ENCODE data around the gene RAPGEF4. TPM values are rescaled to one million over a fixed set of nuclear protein-coding genes. Genes with fewer than 3 reads are reported as not detected.

The RAPGEF4 gene
- total and polyA plus RNA-seq, 2 of the 4 experiments (the other 2 are of a cell fraction) = 1.7 to 3.2 TPM

DNA sequence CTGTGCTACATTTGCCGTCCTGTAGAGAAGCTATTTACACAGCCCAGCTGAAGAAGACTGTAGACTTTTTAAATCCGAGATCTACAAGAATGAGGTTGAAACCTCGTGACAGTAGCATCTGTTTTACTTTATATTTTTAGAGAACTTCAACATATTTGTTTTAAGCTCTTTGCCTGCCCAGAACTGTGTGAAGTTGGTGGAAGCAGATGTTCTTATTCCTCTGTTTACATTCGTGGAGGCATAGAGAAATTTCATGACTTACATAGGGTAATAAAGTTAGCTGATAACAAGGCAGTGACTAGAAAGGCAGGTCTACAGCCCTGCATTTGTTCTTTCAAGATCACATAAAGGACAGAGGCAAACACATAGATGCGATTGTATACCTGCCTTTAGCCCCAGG is 293.0 kb downstream of the RAPGEF4 start:
- no peak overlapping the region for H3K4me3 ChIP-seq (ENCODE audit: insufficient read depth, low read depth, low read length)
- no peaks in the 10 kb centered on the region for H3K36me3 ChIP-seq (ENCODE audit: control insufficient read depth, insufficient read depth, low read length)
- ATAC-seq (ENCODE audit: low read depth) (peak; percentile 83), DNase-seq (peak; percentile 88)
- peak overlapping the region; percentile 62 for H3K14ac ChIP-seq (replicated peaks; ENCODE audit: low read depth, low read length)
- peaks cover 2% of the 10 kb centered on the region for H3K9me1 ChIP-seq (ENCODE audit: insufficient read depth, low read length)
- CTCF ChIA-PET = interaction anchor here (0.8 to 3.8 kb wide), 11 partner anchors 10 to 187 kb away, joined by 3 to 51 read pairs (median 3); no protein-coding TSS in a partner anchor
- H3K18ac ChIP-seq (ENCODE audit: low read depth, low read length) = peak overlapping the region; percentile 88
- intact Hi-C loops (cut with micrococcal nuclease) = loop anchor here (1.0 to 5.0 kb wide), 4 partner anchors 47 to 1314 kb away; partner anchors contain the start of gene MAP3K20
- no peaks in the 10 kb centered on the region for H3K9me3 ChIP-seq (ENCODE audit: control insufficient read depth, insufficient read depth, low read length)
- H2BK120ac ChIP-seq (ENCODE audit: low read depth, low read length) = peak overlapping the region; percentile 70
- no peaks in the 10 kb centered on the region; a peak in 1 of 4 replicates for H3K79me1 ChIP-seq (ENCODE audit: low read depth in 1 of 2, low read length in 2 of 2)
- peak overlapping the region; percentile 62 for H4K91ac ChIP-seq (ENCODE audit: insufficient read depth, low read depth, low read length)
- no TSS peak for BruUV-seq (replicated peaks)
- H3K4me1 ChIP-seq (ENCODE audit: control insufficient read depth, insufficient read depth, low read length) = peaks cover 9% of the 10 kb centered on the region
- H2BK5ac ChIP-seq (ENCODE audit: low read depth, low read length, poor library complexity, severe bottlenecking) = peak overlapping the region; percentile 54
- H4K5ac ChIP-seq (ENCODE audit: low read depth, low read length) = peak overlapping the region; percentile 86
- no peak overlapping the region for H3K56ac ChIP-seq (ENCODE audit: extremely low read depth, insufficient read depth, low read length)
- dilution Hi-C loops (cut with HindIII; ENCODE audit: low sequenced_read_pairs, unreplicated experiment) = no loop called here
- 25% methylated on average over 1 of the region's 5 CpGs; no CpG with 5 or more reads in 1 of the 2 experiments for WGBS, 2 experiments (ENCODE audit: extremely low coverage in 2 of 2, insufficient read length in 1 of 2)
- peak overlapping the region; percentile 37; the same call in 1 of the 2 replicates for H3K23ac ChIP-seq (ENCODE audit: low read depth, low read length)
- H3K27ac ChIP-seq (ENCODE audit: insufficient read depth, low read length) = peak overlapping the region; percentile 99; the same call in 1 of the 2 replicates
- POLR2A ChIA-PET (ENCODE audit: unreplicated experiment) = interaction anchor here (0.5 kb wide), 2 partner anchors 62 to 1355 kb away, joined by 3 to 5 read pairs; no protein-coding TSS in a partner anchor
- H3K4ac ChIP-seq (ENCODE audit: low read depth, low read length) = peak overlapping the region; percentile 58; the same call in 1 of the 2 replicates
- H3K9ac ChIP-seq (ENCODE audit: low read depth, low read length) = peak overlapping the region; percentile 73; the same call in 1 of the 2 replicates
- H2BK20ac ChIP-seq (ENCODE audit: low read depth, low read length) = peak overlapping the region; percentile 67
- peak overlapping the region; percentile 69; the same call in 1 of the 2 replicates for H2AK5ac ChIP-seq (ENCODE audit: low read depth, low read length)
- peak overlapping the region; percentile 52; the same call in 1 of the 3 replicates for H2BK15ac ChIP-seq (ENCODE audit: low read depth, low read length)
- TF ChIP-seq RFX5 (IDR thresholded peaks at IDR 0.05; ENCODE audit: low read depth, low read length) = no peak
- no peak for TF ChIP-seq MAZ (IDR thresholded peaks at IDR 0.05; ENCODE audit: borderline replicate concordance, low read depth, low read length)
- TF ChIP-seq CEBPB (IDR thresholded peaks at IDR 0.05; ENCODE audit: low read depth, low read length) = no peak
- TF ChIP-seq SMC3 (IDR thresholded peaks at IDR 0.05; ENCODE audit: low read depth, low read length) = no peak
- no peak for TF ChIP-seq NFE2L2 (IDR thresholded peaks at IDR 0.05; ENCODE audit: low read depth, low read length)
- no peak for TF ChIP-seq FOS (IDR thresholded peaks at IDR 0.05; ENCODE audit: low read depth, low read length)
- TF ChIP-seq RCOR1 (IDR thresholded peaks at IDR 0.05; ENCODE audit: insufficient replicate concordance, low read length) = no peak
- TF ChIP-seq RAD21 (IDR thresholded peaks at IDR 0.05; ENCODE audit: low read length) = 0 out of 2 replicates have a peak, but pooled peaks have one; percentile 8
- no peak for TF ChIP-seq MXI1 (IDR thresholded peaks at IDR 0.05; ENCODE audit: borderline replicate concordance, low read depth, low read length)
- TF ChIP-seq, protein P1, sequence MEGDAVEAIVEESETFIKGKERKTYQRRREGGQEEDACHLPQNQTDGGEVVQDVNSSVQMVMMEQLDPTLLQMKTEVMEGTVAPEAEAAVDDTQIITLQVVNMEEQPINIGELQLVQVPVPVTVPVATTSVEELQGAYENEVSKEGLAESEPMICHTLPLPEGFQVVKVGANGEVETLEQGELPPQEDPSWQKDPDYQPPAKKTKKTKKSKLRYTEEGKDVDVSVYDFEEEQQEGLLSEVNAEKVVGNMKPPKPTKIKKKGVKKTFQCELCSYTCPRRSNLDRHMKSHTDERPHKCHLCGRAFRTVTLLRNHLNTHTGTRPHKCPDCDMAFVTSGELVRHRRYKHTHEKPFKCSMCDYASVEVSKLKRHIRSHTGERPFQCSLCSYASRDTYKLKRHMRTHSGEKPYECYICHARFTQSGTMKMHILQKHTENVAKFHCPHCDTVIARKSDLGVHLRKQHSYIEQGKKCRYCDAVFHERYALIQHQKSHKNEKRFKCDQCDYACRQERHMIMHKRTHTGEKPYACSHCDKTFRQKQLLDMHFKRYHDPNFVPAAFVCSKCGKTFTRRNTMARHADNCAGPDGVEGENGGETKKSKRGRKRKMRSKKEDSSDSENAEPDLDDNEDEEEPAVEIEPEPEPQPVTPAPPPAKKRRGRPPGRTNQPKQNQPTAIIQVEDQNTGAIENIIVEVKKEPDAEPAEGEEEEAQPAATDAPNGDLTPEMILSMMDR (conservative IDR thresholded peaks at IDR 0.05; ENCODE audit: low read depth, low read length) = 0 out of 2 replicates have a peak, but pooled peaks have one; percentile 8
- TF ChIP-seq, protein P2, sequence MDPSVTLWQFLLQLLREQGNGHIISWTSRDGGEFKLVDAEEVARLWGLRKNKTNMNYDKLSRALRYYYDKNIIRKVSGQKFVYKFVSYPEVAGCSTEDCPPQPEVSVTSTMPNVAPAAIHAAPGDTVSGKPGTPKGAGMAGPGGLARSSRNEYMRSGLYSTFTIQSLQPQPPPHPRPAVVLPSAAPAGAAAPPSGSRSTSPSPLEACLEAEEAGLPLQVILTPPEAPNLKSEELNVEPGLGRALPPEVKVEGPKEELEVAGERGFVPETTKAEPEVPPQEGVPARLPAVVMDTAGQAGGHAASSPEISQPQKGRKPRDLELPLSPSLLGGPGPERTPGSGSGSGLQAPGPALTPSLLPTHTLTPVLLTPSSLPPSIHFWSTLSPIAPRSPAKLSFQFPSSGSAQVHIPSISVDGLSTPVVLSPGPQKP (IDR thresholded peaks at IDR 0.05; ENCODE audit: borderline replicate concordance, low read depth, low read length) = no peak
- TF ChIP-seq, protein P3, sequence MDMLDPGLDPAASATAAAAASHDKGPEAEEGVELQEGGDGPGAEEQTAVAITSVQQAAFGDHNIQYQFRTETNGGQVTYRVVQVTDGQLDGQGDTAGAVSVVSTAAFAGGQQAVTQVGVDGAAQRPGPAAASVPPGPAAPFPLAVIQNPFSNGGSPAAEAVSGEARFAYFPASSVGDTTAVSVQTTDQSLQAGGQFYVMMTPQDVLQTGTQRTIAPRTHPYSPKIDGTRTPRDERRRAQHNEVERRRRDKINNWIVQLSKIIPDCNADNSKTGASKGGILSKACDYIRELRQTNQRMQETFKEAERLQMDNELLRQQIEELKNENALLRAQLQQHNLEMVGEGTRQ (IDR thresholded peaks at IDR 0.05; ENCODE audit: low read depth, low read length) = no peak
- TF ChIP-seq BHLHE40 (IDR thresholded peaks at IDR 0.05; ENCODE audit: low read depth, low read length) = no peak
- in situ Hi-C loops (cut with MboI; ENCODE audit: low sequenced_read_pairs) = loop anchor here (5.0 to 25.0 kb wide), 2 partner anchors 184 to 334 kb away; partner anchors contain the start of gene CDCA7
- no peak overlapping the region for H2AFZ ChIP-seq (replicated peaks; ENCODE audit: low read length, poor library complexity)
- H3K27me3 ChIP-seq (ENCODE audit: control insufficient read depth, insufficient read depth, low read length) = no peaks in the 10 kb centered on the region
- H3K4me2 ChIP-seq (ENCODE audit: low read depth, low read length) = peak overlapping the region; percentile 80
- H2AK9ac ChIP-seq (replicated peaks; ENCODE audit: low read depth, low read length, poor library complexity) = no peak overlapping the region
- no peaks in the 10 kb centered on the region for H4K20me1 ChIP-seq (ENCODE audit: insufficient read depth, low read length)
- peak overlapping the region in 1 of 2 experiments; percentile 46; a peak in 2 of 4 replicates for H4K8ac ChIP-seq (ENCODE audit: low read depth in 2 of 2, low read length in 2 of 2)

All from IMR-90 (cell line).